CD4-positive, alpha-beta T cell treated with Interleukin-6 for 4 hours (primary cell): ENCODE results near the gene MLXIP.
"Not testable (repeated sequence)": the region's sequence is repeated elsewhere in the genome, so short reads cannot be mapped to it uniquely, and the experiment has no call there.

Source experiments
- DNase-seq: peaks from one replicate; pipeline ENCODE4 v3.0.0-alpha.2; 2020; ENCODE audit warnings: mixed read lengths

MLXIP gene

GRCh38 chr12:122096591-122097149, 18.1 kb downstream of the MLXIP start:
- no peak for DNase-seq

GRCh38 chr12:122097584-122097926, 19.0 kb downstream of the MLXIP start:
- DNase-seq: no peak

- no peak for DNase-seq
Measured at GRCh38 chr12:122097927-122098756, 19.6 kb downstream of the MLXIP start.

- DNase-seq: no peak
Measured at GRCh38 chr12:122099280-122099749, 20.8 kb downstream of the MLXIP start.

GRCh38 chr12:122099856-122100255, 21.3 kb downstream of the MLXIP start:
- peak; percentile 42 for DNase-seq

- no peak for DNase-seq
Measured at GRCh38 chr12:122100568-122100967, 22.0 kb downstream of the MLXIP start.

GRCh38 chr12:122102331-122102730, 23.8 kb downstream of the MLXIP start:
- no peak for DNase-seq

GRCh38 chr12:122104844-122105243, 26.3 kb downstream of the MLXIP start:
- DNase-seq: no peak

GRCh38 chr12:122105496-122105895, 26.9 kb downstream of the MLXIP start:
- DNase-seq: not testable (repeated sequence)

- no peak for DNase-seq
Measured at GRCh38 chr12:122106843-122107242, 28.3 kb downstream of the MLXIP start.

GRCh38 chr12:122107261-122107660, 28.7 kb downstream of the MLXIP start:
- DNase-seq: no peak

- no peak for DNase-seq
Measured at GRCh38 chr12:122111089-122111641, 32.6 kb downstream of the MLXIP start.

GRCh38 chr12:122116707-122117535, 38.4 kb downstream of the MLXIP start:
- DNase-seq: no peak

- DNase-seq: no peak
Measured at GRCh38 chr12:122117979-122118378, 39.4 kb downstream of the MLXIP start.

- not testable (repeated sequence) for DNase-seq
Measured at GRCh38 chr12:122121341-122121740, 42.8 kb downstream of the MLXIP start.

GRCh38 chr12:122121745-122122144, 43.2 kb downstream of the MLXIP start:
- DNase-seq: no peak

GRCh38 chr12:122123051-122123760, 44.6 kb downstream of the MLXIP start:
- peak; percentile 71 for DNase-seq

GRCh38 chr12:122123761-122124145, 45.2 kb downstream of the MLXIP start:
- DNase-seq: no peak

GRCh38 chr12:122124370-122124769, 45.8 kb downstream of the MLXIP start:
- DNase-seq: no peak

- DNase-seq: no peak
Measured at GRCh38 chr12:122125452-122126341, 47.1 kb downstream of the MLXIP start.

GRCh38 chr12:122126342-122126635, 47.7 kb downstream of the MLXIP start:
- DNase-seq: no peak
